HAP-1 (cell line): Measurements from ENCODE around the gene OSBPL8.
A peak's percentile ranks its signal among the peaks of the same experiment; 100 is the strongest.

ENCODE experiments used
- DNase-seq, 2 experiments: peaks; one replicate each; pipeline ENCODE4 v3.0.0-alpha.2; 2016 to 2020; ENCODE audit warnings: low spot score in 2 of 2
- H3K27me3 ChIP-seq: fragments of 250-450 bp; sonication (Bioruptor Pico); 2 replicates; pipeline ENCODE4 v1.5.1; 2020; ENCODE audit warnings: low read depth, mild to moderate bottlenecking, moderate library complexity
- H3K36me3 ChIP-seq: fragments of 250-450 bp; sonication (Bioruptor Pico); replicated peaks from 2 replicates; pipeline ENCODE4 v1.5.1; 2020; ENCODE audit warnings: mild to moderate bottlenecking
- H3K4me1 ChIP-seq: fragments of 250-450 bp; sonication (Bioruptor Pico); 2 replicates; pipeline ENCODE4 v1.5.1; 2020; ENCODE audit warnings: mild to moderate bottlenecking
- H3K4me3 ChIP-seq: fragments of 250-450 bp; sonication (Bioruptor Pico); 2 replicates; pipeline ENCODE4 v1.5.1; 2020; ENCODE audit warnings: mild to moderate bottlenecking, moderate library complexity
- H3K9me3 ChIP-seq: fragments of 250-450 bp; sonication (Bioruptor Pico); 2 replicates; pipeline ENCODE4 v1.5.1; 2020; ENCODE audit warnings: mild to moderate bottlenecking, moderate library complexity
- in situ Hi-C: fragments of 300-500 bp; cut with MboI; formaldehyde crosslinking; loops from 3 replicates; pipeline ENCODE4 v1.14.3; 2020; ENCODE audit warnings: low sequenced_read_pairs, inconsistent platforms, mixed read lengths

Gene OSBPL8

GRCh38 chr12:76559400-76560085 lies at the start of gene OSBPL8:
TSS of gene OSBPL8 (minus strand) at chr12:76559771. CDS start at chr12:76487551, 72,220 bp downstream.
- peak; percentile 84 to 96 for DNase-seq
- Histone ChIP-seq H3K4me1 (peaks cover 23% of the 10 kb centered on the region), H3K36me3 (no peaks in the 10 kb centered on the region), H3K4me3 (peak within 1 kb of the TSS; percentile 85), H3K27me3 (no peaks in the 10 kb centered on the region), H3K9me3 (no peaks in the 10 kb centered on the region)
- in situ Hi-C loops, result no loop called here

GRCh38 chr12:76608070-76608469 lies 48.5 kb upstream of the OSBPL8 start:
- no peaks in the 10 kb centered on the region for H3K4me1 ChIP-seq
- no peaks in the 10 kb centered on the region for H3K36me3 ChIP-seq
- no peak for DNase-seq
- H3K4me3 ChIP-seq, result no peak overlapping the region
- no peaks in the 10 kb centered on the region for H3K9me3 ChIP-seq
- in situ Hi-C loops, result loop anchor here (25.0 kb wide), 1 partner anchor 404 kb away; no protein-coding TSS in a partner anchor
- H3K27me3 ChIP-seq, result no peaks in the 10 kb centered on the region; the same call in 1 of the 2 replicates

DNA sequence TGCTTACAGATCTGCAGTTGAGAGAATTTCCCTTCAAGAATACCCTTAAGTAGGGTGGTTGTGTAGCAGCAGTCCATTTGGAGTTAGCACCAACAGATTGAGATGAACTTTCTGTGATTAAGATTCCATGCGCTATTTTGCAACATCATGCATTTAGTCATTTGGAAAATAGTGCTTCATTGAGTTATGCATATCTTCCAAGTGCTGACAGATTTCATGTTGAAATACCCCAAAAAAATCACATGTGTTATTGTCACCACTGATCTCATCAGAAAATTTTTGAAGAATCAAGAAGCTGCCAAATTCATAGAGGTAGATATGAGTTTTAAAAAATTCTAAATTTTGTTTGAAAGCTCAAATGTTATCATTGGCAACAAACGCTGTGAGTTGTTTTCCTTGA lies 35.5 kb upstream of the OSBPL8 start:
- Histone ChIP-seq H3K36me3 (no peaks in the 10 kb centered on the region), H3K4me3 (no peak overlapping the region), H3K27me3 (no peaks in the 10 kb centered on the region), H3K4me1 (no peaks in the 10 kb centered on the region), H3K9me3 (no peaks in the 10 kb centered on the region)
- in situ Hi-C loops, result no loop called here
- no peak for DNase-seq

DNA sequence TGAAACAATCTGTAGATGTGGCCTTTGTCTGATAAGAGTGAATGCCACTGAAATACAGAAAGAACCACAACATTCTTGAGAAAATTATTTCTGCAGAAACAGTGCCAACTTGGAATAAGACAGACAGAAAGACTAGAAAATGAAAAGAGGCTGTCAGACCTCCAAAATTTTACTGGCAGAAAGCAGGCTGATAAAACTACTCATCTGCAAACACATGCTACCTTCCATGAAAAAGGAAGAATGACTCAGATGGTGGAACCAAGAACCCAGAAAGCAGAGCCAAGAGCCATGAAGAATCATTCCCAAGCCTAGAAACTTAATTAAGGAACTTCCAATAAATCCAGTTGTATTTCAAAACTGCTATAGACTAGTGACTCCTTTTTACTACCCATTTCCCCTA lies 31.9 kb upstream of the OSBPL8 start:
- H3K27me3 ChIP-seq, result no peaks in the 10 kb centered on the region
- no peak for DNase-seq
- no peak overlapping the region for H3K4me3 ChIP-seq
- H3K9me3 ChIP-seq, result no peaks in the 10 kb centered on the region
- no peaks in the 10 kb centered on the region for H3K36me3 ChIP-seq
- in situ Hi-C loops, result no loop called here
- no peaks in the 10 kb centered on the region for H3K4me1 ChIP-seq

DNA sequence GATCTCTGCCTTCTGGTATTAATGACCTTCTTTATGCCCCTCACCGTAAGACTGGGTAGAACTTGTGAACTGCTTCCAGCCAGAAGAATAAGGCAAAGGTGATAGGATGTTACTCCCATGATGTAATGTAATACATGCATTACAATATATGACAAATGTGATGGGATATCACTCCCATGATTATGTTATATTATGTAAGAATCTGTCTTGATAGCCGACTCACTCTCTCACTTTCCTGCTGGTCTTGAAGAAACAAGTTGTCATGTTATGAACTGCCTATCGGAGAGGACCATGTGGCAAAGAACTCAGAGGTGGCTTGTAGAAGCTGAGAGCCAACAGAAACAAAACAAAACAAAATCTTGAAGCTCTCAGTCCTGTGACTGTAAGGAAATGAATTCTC lies 30.6 kb upstream of the OSBPL8 start:
- Histone ChIP-seq H3K9me3 (no peaks in the 10 kb centered on the region), H3K27me3 (no peaks in the 10 kb centered on the region), H3K4me1 (no peaks in the 10 kb centered on the region), H3K36me3 (no peaks in the 10 kb centered on the region), H3K4me3 (no peak overlapping the region)
- in situ Hi-C loops, result no loop called here
- DNase-seq, result no peak

DNA sequence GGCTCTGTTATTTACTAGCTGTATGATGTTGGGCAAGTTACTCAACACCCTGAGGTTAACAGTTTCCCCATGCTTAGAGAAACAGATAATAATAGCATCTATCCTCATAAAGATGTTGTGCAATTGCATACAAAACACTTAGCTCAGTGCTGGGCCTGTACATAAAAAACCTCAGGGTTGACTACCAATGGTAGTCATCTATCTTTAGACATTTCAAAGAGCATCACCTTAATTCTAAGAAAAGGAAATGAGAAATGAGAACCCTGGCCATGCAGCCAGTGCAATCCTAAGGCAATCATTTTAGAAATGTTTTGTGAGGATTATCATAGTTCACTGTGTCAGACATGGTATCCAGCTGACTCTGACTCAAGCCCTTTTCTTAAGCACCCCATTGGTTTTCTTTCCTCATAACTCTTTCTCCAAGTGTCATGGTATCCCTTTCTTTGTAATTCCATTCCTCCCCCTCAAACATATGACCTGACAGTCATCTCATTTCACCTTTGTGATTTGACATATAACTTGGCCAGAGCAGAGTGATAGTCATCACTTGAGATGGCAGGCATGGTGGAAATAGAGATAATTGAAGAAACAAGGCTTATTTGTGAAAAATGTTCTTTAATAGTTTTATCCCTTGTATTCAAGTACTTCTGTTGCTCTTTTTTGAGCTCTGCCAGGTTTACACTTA lies 29.5 kb upstream of the OSBPL8 start:
- no peaks in the 10 kb centered on the region for H3K9me3 ChIP-seq
- H3K36me3 ChIP-seq, result no peaks in the 10 kb centered on the region
- no peak overlapping the region for H3K4me3 ChIP-seq
- no peak for DNase-seq
- in situ Hi-C loops, result no loop called here
- no peaks in the 10 kb centered on the region for H3K4me1 ChIP-seq
- H3K27me3 ChIP-seq, result no peaks in the 10 kb centered on the region

DNA sequence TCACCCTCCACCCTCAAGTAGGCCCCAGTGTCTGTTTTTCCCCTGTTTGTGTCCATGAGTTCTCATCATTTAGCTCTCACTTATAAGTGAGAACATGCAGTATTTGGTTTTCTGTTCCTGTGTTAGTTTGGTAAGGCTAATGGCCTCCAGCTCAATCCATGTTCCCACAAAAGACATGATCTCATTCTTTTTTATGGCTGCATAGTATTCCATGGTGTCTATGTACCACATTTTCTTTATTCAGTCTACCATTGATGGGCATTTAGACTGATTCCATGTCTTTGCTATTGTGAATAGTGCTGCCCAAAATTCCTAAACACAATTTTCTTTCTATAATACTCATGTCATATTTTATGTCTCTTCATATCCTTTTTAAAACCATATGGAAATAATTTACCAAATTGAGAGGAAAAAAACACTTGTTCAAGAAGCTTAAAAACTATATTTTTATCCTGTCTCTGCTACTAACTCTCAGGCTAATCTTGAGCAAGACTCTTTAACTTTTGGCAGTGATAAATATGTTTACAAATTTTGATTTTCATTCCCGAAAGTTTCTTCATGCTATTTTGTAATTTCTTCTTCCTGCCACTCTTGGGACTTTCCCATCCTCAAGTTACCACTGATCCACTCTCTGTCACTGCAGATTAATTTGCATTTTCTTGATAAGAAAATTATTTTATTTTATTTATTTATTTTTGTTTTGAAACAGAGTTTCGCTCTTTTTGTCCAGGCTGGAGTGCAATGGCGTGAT lies 28.0 kb upstream of the OSBPL8 start:
- H3K4me1 ChIP-seq, result no peaks in the 10 kb centered on the region
- no peaks in the 10 kb centered on the region for H3K27me3 ChIP-seq

GRCh38 chr12:76586764-76587395 lies 27.3 kb upstream of the OSBPL8 start:
- in situ Hi-C loops, result no loop called here
- DNase-seq, result peak; percentile 41 to 53
- Histone ChIP-seq H3K27me3 (no peaks in the 10 kb centered on the region), H3K9me3 (no peaks in the 10 kb centered on the region), H3K4me3 (no peak overlapping the region), H3K4me1 (no peaks in the 10 kb centered on the region), H3K36me3 (no peaks in the 10 kb centered on the region)

More for the DNA sequence above, 28.0 kb upstream of the OSBPL8 start:
- Histone ChIP-seq H3K36me3 (no peaks in the 10 kb centered on the region), H3K9me3 (no peaks in the 10 kb centered on the region), H3K4me3 (no peak overlapping the region)
- DNase-seq, result no peak
- in situ Hi-C loops, result no loop called here

DNA sequence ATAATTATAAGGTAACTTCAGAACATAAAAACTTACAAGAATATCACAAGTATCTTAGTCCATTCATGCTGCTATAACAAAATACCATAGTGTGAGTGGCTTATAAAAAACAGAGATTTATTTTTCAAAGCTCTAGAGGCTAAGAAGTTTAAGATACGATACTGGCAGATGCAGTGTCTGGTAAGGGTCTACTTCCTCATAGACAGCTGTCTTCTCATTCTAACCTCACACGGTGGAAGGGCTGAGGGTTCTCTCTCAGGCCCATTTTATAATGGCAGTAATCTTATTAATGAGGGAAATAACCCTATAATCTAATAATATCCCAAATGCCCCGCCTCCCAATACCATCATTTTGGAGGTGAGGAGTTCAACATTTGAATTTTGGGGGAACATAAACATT lies 23.7 kb upstream of the OSBPL8 start:
- Histone ChIP-seq H3K4me1 (no peaks in the 10 kb centered on the region), H3K36me3 (no peaks in the 10 kb centered on the region), H3K27me3 (no peaks in the 10 kb centered on the region), H3K9me3 (no peaks in the 10 kb centered on the region), H3K4me3 (no peak overlapping the region)
- DNase-seq, result no peak
- in situ Hi-C loops, result no loop called here

- no peaks in the 10 kb centered on the region for H3K4me1 ChIP-seq
- no peaks in the 10 kb centered on the region for H3K36me3 ChIP-seq
- H3K4me3 ChIP-seq, result no peak overlapping the region
- H3K27me3 ChIP-seq, result no peaks in the 10 kb centered on the region
- DNase-seq, result no peak
- H3K9me3 ChIP-seq, result peaks cover 2% of the 10 kb centered on the region
- in situ Hi-C loops, result no loop called here
These were observed 14.3 kb upstream of the OSBPL8 start for GRCh38 chr12:76573840-76574373.

DNA sequence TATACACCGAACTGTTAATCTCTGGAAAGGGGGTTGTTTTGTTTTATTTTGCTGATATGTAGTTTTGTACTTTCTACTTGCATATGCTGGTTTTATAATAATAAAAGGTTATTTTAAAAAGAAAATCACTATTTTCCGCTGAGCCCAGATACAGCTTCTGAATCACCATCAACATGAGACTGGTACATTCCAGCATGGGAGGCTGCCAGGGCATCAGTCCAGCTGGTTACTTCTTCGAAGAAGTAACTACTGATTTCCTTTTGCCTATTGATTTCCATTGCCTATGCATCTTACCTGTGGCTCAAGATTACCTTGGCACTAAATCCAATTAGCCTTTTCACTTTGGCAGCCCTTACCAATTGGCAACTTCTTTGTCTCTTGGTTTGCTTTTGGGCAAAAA lies 11.7 kb upstream of the OSBPL8 start:
- Histone ChIP-seq H3K4me1 (peaks cover 13% of the 10 kb centered on the region), H3K4me3 (no peak overlapping the region), H3K27me3 (no peaks in the 10 kb centered on the region), H3K36me3 (no peaks in the 10 kb centered on the region), H3K9me3 (peaks cover 2% of the 10 kb centered on the region)
- in situ Hi-C loops, result no loop called here
- no peak for DNase-seq

DNA sequence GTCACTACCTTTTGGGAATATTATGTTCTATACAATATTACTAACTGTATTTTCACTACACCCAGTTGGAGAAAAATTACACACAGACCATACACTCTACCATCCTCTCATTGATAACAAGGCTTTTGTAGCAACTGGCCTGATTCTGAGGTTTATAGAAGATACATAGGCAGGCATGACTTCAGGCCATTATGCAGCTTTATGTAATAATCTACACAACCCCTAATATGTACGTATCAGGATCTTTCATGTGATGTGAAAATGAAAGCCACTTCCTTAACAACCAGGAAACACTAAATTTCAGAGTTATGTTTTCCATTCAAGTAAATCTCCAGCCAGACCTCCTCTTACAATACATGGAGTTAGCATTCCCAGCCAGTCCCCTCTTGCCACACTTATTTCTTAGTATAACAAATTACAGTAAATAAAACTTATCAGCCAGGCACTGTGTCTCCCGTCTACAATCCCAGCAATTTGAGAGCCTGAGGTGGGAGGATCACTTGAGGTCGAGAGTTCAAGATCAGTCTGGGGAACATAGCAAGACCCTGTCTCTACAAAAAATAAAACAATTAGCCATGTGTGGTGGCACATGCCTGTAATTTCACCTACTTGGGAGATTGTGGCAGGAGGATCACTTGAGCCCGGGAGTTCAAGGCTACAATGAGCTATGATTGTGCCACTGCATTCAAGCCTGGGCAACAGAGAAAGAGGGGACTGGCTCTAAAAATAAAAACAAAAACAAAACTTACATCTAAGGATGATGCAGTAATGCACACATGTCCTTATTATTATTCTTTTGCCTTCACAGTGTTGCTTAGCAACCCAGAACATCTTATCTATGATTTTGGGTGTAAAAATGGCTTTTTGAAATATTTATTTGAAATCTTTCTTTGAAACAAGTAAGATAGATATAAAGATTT lies 10.4 kb upstream of the OSBPL8 start:
- Histone ChIP-seq H3K4me3 (no peak overlapping the region), H3K4me1 (peaks cover 15% of the 10 kb centered on the region), H3K9me3 (peaks cover 2% of the 10 kb centered on the region), H3K27me3 (no peaks in the 10 kb centered on the region), H3K36me3 (no peaks in the 10 kb centered on the region)
- DNase-seq, result no peak
- in situ Hi-C loops, result no loop called here
